ENCODE data around the gene ZBTB7C.

The ZBTB7C gene

DNA sequence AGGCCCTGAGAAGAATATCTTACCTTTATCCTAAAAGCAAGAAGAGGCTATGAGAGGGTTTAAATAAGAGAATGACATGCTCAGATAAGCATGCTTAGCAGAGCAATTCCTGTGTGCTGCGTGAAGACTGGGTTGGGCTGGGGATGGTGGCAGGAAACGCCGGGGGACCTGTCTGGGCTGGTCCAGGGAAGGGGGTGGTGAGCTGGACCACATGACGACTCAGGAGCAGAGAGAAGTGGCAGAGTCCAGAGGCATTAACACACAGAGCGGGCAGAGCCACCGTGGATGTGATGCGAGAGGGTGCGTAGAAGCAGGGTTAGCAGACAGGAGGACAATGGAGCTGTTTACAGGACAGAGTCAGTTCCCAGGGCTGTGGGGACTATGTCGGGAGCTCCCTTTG is 84.5 kb downstream of the ZBTB7C start:
- H3K9me3 ChIP-seq (ENCODE audit: insufficient read depth, low read length, severe bottlenecking) = no peaks in the 10 kb centered on the region
- no peak for TF ChIP-seq CTCF (IDR thresholded peaks at IDR 0.05; ENCODE audit: borderline replicate concordance, extremely low read depth, low read length, poor library complexity, severe bottlenecking)
- TF ChIP-seq EZH2 (IDR thresholded peaks at IDR 0.05; ENCODE audit: borderline replicate concordance, low read depth, low read length, severe bottlenecking) = no peak
- ATAC-seq (ENCODE audit: insufficient read depth, low read depth) (no peak), DNase-seq (no peak)
- no peak overlapping the region for H3K27ac ChIP-seq (ENCODE audit: low read length)
- no peak overlapping the region for H3K4me3 ChIP-seq (ENCODE audit: low read depth in 1 of 2, low read length in 2 of 2)
- H3K4me2 ChIP-seq (ENCODE audit: insufficient read depth, low read length) = no peak overlapping the region
- no peak overlapping the region for H3K9ac ChIP-seq (ENCODE audit: low read depth, low read length)
- H3K36me3 ChIP-seq (ENCODE audit: insufficient read depth, low read length) = no peaks in the 10 kb centered on the region
- no peaks in the 10 kb centered on the region for H3K79me2 ChIP-seq (ENCODE audit: insufficient read depth, low read length)
- H3K4me1 ChIP-seq (ENCODE audit: insufficient read depth, low read length) = no peaks in the 10 kb centered on the region
- no peaks in the 10 kb centered on the region for H4K20me1 ChIP-seq (ENCODE audit: insufficient read depth, low read length)
- no peak overlapping the region for H2AFZ ChIP-seq (ENCODE audit: low read depth, low read length)
- H3K27me3 ChIP-seq (ENCODE audit: insufficient read depth, low read length, poor library complexity) = peaks cover 6% of the 10 kb centered on the region

GRCh38 chr18:48323151-48323550 is 86.0 kb downstream of the ZBTB7C start:
- Histone ChIP-seq H3K27ac (ENCODE audit: low read length) (no peak overlapping the region), H3K4me1 (ENCODE audit: insufficient read depth, low read length) (no peaks in the 10 kb centered on the region), H2AFZ (ENCODE audit: low read depth, low read length) (no peak overlapping the region), H3K79me2 (ENCODE audit: insufficient read depth, low read length) (no peaks in the 10 kb centered on the region), H3K9ac (ENCODE audit: low read depth, low read length) (no peak overlapping the region), H3K36me3 (ENCODE audit: insufficient read depth, low read length) (no peaks in the 10 kb centered on the region), H3K27me3 (ENCODE audit: insufficient read depth, low read length, poor library complexity) (peaks cover 6% of the 10 kb centered on the region), H3K4me3 (ENCODE audit: low read depth in 1 of 2, low read length in 2 of 2) (no peak overlapping the region), H3K9me3 (ENCODE audit: insufficient read depth, low read length, severe bottlenecking) (no peaks in the 10 kb centered on the region), H3K4me2 (ENCODE audit: insufficient read depth, low read length) (no peak overlapping the region), H4K20me1 (ENCODE audit: insufficient read depth, low read length) (peaks cover 3% of the 10 kb centered on the region; the same call in 1 of the 2 replicates)
- no peak for TF ChIP-seq EZH2 (IDR thresholded peaks at IDR 0.05; ENCODE audit: borderline replicate concordance, low read depth, low read length, severe bottlenecking)
- no peak for TF ChIP-seq CTCF (IDR thresholded peaks at IDR 0.05; ENCODE audit: borderline replicate concordance, extremely low read depth, low read length, poor library complexity, severe bottlenecking)
- no peak for ATAC-seq (ENCODE audit: insufficient read depth, low read depth)
- no peak for DNase-seq

DNA sequence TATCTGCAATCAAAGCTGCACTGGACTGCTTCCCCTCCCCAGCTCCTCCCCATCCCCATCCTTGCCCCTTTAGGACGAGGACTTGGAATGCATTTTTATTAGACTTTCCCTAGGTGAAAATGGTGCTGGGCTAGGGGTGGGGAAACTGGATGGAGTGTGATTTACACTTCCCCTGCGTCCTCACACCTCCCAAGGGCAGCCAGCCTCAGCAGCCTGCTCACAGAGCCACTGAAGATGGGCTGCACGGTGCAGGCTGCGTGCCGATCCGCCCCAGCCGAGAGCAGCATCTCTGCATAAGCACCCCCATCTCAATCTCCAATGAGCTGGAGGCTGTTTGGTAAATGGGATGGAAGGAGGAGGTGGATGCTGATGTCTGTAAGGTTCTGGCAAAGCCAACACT is 87.6 kb downstream of the ZBTB7C start:
- DNase-seq (no peak), ATAC-seq (ENCODE audit: insufficient read depth, low read depth) (no peak)
- Histone ChIP-seq H3K36me3 (ENCODE audit: insufficient read depth, low read length) (no peaks in the 10 kb centered on the region), H3K79me2 (ENCODE audit: insufficient read depth, low read length) (no peaks in the 10 kb centered on the region), H2AFZ (ENCODE audit: low read depth, low read length) (no peak overlapping the region), H3K4me3 (ENCODE audit: low read depth in 1 of 2, low read length in 2 of 2) (no peak overlapping the region), H3K4me2 (ENCODE audit: insufficient read depth, low read length) (no peak overlapping the region), H3K27ac (ENCODE audit: low read length) (no peak overlapping the region), H3K4me1 (ENCODE audit: insufficient read depth, low read length) (no peaks in the 10 kb centered on the region), H4K20me1 (ENCODE audit: insufficient read depth, low read length) (peaks cover 3% of the 10 kb centered on the region; the same call in 1 of the 2 replicates), H3K9me3 (ENCODE audit: insufficient read depth, low read length, severe bottlenecking) (no peaks in the 10 kb centered on the region), H3K9ac (ENCODE audit: low read depth, low read length) (no peak overlapping the region), H3K27me3 (ENCODE audit: insufficient read depth, low read length, poor library complexity) (peaks cover 6% of the 10 kb centered on the region)
- TF ChIP-seq EZH2 (IDR thresholded peaks at IDR 0.05; ENCODE audit: borderline replicate concordance, low read depth, low read length, severe bottlenecking) (no peak), CTCF (IDR thresholded peaks at IDR 0.05; ENCODE audit: borderline replicate concordance, extremely low read depth, low read length, poor library complexity, severe bottlenecking) (no peak)

- DNase-seq (no peak), ATAC-seq (ENCODE audit: insufficient read depth, low read depth) (no peak)
- no peaks in the 10 kb centered on the region for H3K79me2 ChIP-seq (ENCODE audit: insufficient read depth, low read length)
- H3K4me2 ChIP-seq (ENCODE audit: insufficient read depth, low read length) = no peak overlapping the region
- peaks cover 6% of the 10 kb centered on the region for H3K27me3 ChIP-seq (ENCODE audit: insufficient read depth, low read length, poor library complexity)
- no peak overlapping the region for H2AFZ ChIP-seq (ENCODE audit: low read depth, low read length)
- H3K9ac ChIP-seq (ENCODE audit: low read depth, low read length) = no peak overlapping the region
- no peaks in the 10 kb centered on the region for H3K4me1 ChIP-seq (ENCODE audit: insufficient read depth, low read length)
- no peak for TF ChIP-seq CTCF (IDR thresholded peaks at IDR 0.05; ENCODE audit: borderline replicate concordance, extremely low read depth, low read length, poor library complexity, severe bottlenecking)
- no peak for TF ChIP-seq EZH2 (IDR thresholded peaks at IDR 0.05; ENCODE audit: borderline replicate concordance, low read depth, low read length, severe bottlenecking)
- H3K36me3 ChIP-seq (ENCODE audit: insufficient read depth, low read length) = no peaks in the 10 kb centered on the region
- H4K20me1 ChIP-seq (ENCODE audit: insufficient read depth, low read length) = peaks cover 3% of the 10 kb centered on the region; the same call in 1 of the 2 replicates
- no peaks in the 10 kb centered on the region for H3K9me3 ChIP-seq (ENCODE audit: insufficient read depth, low read length, severe bottlenecking)
- no peak overlapping the region for H3K4me3 ChIP-seq (ENCODE audit: low read depth in 1 of 2, low read length in 2 of 2)
- no peak overlapping the region for H3K27ac ChIP-seq (ENCODE audit: low read length)
Measured at GRCh38 chr18:48321121-48321520, 88.1 kb downstream of the ZBTB7C start.
